OCI-LY1 (cell line): Measurements from ENCODE around the gene SON.

Source experiments
- CTCF ChIP-seq: fragments of 200-600 bp; sonication (generic), shearing (Covaris generic); IDR thresholded peaks from 2 replicates; pipeline ENCODE4 v1.5.1; 2017; ENCODE audit warnings: mild to moderate bottlenecking, antibody characterized with exemption, low read length, moderate library complexity, mixed read lengths
- EZH2 ChIP-seq: fragments of 200-600 bp; sonication (generic), shearing (Covaris generic); IDR thresholded peaks from 2 replicates; pipeline ENCODE4 v1.8.0; 2017; ENCODE audit warnings: borderline replicate concordance, mixed run types, mild to moderate bottlenecking, antibody characterized with exemption, low read length, moderate library complexity, mixed read lengths

GRCh38 chr21:33552093-33552998, 9.5 kb downstream of the SON start:
- TF ChIP-seq CTCF, result no peak
- TF ChIP-seq EZH2, result no peak
